ENCODE measurements around the gene PPP5C. TPM values are rescaled to one million over a fixed set of nuclear protein-coding genes. Genes with fewer than 3 reads are reported as not detected.
"Not testable (repeated sequence)": the region's sequence is repeated elsewhere in the genome, so short reads cannot be mapped to it uniquely, and the experiment has no call there.

PPP5C gene
- total RNA-seq, 1 donor from 2014 or later = 114 TPM

DNA sequence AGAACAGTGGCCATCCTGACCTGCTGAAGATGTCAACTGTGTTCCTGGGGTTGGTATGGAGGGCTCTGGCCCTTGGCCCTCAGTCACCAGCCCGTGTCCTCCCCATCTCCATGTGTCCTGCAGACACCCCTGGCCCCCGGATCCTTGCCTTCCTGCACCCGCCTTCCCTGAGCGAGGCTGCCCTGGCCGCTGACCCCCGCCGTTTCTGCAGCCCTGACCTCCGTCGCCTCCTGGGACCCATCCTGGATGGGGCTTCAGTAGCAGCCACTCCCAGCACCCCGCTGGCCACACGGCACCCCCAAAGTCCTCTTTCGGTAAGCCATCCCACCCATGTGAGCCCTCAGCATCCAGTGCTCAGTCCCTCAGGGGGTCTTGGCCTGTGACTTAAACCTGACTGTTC is 25.2 kb upstream of the PPP5C start:
- Mint-ChIP-seq H3K36me3 (ENCODE audit: low read depth) (peaks cover 15% of the 10 kb centered on the region), H3K9me3 (peaks cover 13% of the 10 kb centered on the region), H3K4me3 (no peak overlapping the region), H3K4me1 (no peaks in the 10 kb centered on the region), H3K27me3 (ENCODE audit: low read depth) (no peaks in the 10 kb centered on the region), H3K27ac (ENCODE audit: unreplicated experiment) (peak overlapping the region; percentile 43)
- TF ChIP-seq, protein P1, sequence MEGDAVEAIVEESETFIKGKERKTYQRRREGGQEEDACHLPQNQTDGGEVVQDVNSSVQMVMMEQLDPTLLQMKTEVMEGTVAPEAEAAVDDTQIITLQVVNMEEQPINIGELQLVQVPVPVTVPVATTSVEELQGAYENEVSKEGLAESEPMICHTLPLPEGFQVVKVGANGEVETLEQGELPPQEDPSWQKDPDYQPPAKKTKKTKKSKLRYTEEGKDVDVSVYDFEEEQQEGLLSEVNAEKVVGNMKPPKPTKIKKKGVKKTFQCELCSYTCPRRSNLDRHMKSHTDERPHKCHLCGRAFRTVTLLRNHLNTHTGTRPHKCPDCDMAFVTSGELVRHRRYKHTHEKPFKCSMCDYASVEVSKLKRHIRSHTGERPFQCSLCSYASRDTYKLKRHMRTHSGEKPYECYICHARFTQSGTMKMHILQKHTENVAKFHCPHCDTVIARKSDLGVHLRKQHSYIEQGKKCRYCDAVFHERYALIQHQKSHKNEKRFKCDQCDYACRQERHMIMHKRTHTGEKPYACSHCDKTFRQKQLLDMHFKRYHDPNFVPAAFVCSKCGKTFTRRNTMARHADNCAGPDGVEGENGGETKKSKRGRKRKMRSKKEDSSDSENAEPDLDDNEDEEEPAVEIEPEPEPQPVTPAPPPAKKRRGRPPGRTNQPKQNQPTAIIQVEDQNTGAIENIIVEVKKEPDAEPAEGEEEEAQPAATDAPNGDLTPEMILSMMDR (conservative IDR thresholded peaks at IDR 0.05) = no peak
- DNase-seq (ENCODE audit: low read depth, low spot score) = no peak

GRCh38 chr19:46323227-46323626 is 23.7 kb upstream of the PPP5C start:
- not testable (repeated sequence) for DNase-seq (ENCODE audit: low read depth, low spot score); H3K4me1 Mint-ChIP-seq; H3K27ac Mint-ChIP-seq (ENCODE audit: unreplicated experiment); H3K27me3 Mint-ChIP-seq (ENCODE audit: low read depth); H3K4me3 Mint-ChIP-seq
- peaks cover 14% of the 10 kb centered on the region for H3K9me3 Mint-ChIP-seq
- peaks cover 22% of the 10 kb centered on the region for H3K36me3 Mint-ChIP-seq (ENCODE audit: low read depth)

GRCh38 chr19:46324277-46324676 is 22.6 kb upstream of the PPP5C start:
- H3K4me1 Mint-ChIP-seq = no peaks in the 10 kb centered on the region
- TF ChIP-seq, protein P1 (conservative IDR thresholded peaks at IDR 0.05) = no peak
- H3K36me3 Mint-ChIP-seq (ENCODE audit: low read depth) = peaks cover 26% of the 10 kb centered on the region
- H3K27ac Mint-ChIP-seq (ENCODE audit: unreplicated experiment) = no peak overlapping the region
- H3K4me3 Mint-ChIP-seq = no peak overlapping the region
- no peaks in the 10 kb centered on the region for H3K27me3 Mint-ChIP-seq (ENCODE audit: low read depth)
- no peak for DNase-seq (ENCODE audit: low read depth, low spot score)
- H3K9me3 Mint-ChIP-seq = peaks cover 17% of the 10 kb centered on the region

DNA sequence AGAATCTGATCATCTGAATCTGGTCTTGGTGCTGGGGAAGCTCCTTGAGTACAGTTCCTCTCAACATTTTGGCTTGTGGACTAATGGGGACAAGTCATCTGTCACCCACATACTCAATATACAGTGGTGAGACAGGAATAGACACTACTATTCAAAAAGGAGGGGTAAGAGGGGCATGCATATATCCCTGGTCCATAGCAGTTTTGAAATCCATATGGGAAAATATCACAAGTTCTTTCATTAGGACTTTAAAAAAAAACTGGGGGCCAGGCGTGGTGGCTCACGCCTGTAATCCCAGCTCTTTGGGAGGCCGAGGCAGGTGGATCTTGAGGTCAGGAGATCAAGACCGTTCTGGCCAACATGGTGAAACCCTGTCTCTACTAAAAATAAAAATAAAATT is 20.3 kb upstream of the PPP5C start:
- no peak for DNase-seq (ENCODE audit: low read depth, low spot score)
- H3K27ac Mint-ChIP-seq (ENCODE audit: unreplicated experiment) = no peak overlapping the region
- H3K36me3 Mint-ChIP-seq (ENCODE audit: low read depth) = peaks cover 36% of the 10 kb centered on the region
- H3K4me3 Mint-ChIP-seq = no peak overlapping the region
- TF ChIP-seq, protein P1 (conservative IDR thresholded peaks at IDR 0.05) = no peak
- peaks cover 28% of the 10 kb centered on the region for H3K9me3 Mint-ChIP-seq
- H3K27me3 Mint-ChIP-seq (ENCODE audit: low read depth) = no peaks in the 10 kb centered on the region
- H3K4me1 Mint-ChIP-seq = no peaks in the 10 kb centered on the region

DNA sequence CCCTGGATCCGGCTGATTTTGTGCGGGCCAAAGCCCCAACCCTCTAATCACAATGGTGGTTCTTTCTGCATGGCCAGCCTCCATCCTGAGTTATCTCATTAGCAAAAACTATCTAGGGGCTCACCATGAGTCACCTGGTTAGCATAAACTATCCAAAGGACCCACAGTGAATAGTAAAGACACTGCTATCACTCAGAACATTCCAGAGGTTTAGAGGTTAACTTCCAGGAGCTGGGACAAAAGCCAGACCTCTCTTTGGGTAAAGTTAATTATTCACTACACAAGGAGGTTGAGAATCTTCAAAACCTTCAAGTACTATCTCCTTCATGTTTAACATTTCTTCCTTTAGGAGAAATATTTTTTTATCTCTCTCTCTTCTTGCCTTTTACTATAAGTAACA is 18.8 kb upstream of the PPP5C start:
- Mint-ChIP-seq H3K27ac (ENCODE audit: unreplicated experiment) (no peak overlapping the region), H3K27me3 (ENCODE audit: low read depth) (no peaks in the 10 kb centered on the region), H3K4me3 (no peak overlapping the region), H3K4me1 (no peaks in the 10 kb centered on the region), H3K9me3 (peaks cover 28% of the 10 kb centered on the region), H3K36me3 (ENCODE audit: low read depth) (peaks cover 36% of the 10 kb centered on the region)
- TF ChIP-seq, protein P1 (conservative IDR thresholded peaks at IDR 0.05) = no peak
- no peak for DNase-seq (ENCODE audit: low read depth, low spot score)

GRCh38 chr19:46330319-46330918 is 16.5 kb upstream of the PPP5C start:
- Mint-ChIP-seq H3K9me3 (peaks cover 23% of the 10 kb centered on the region), H3K27ac (ENCODE audit: unreplicated experiment) (no peak overlapping the region), H3K27me3 (ENCODE audit: low read depth) (no peaks in the 10 kb centered on the region), H3K4me1 (no peaks in the 10 kb centered on the region), H3K4me3 (no peak overlapping the region), H3K36me3 (ENCODE audit: low read depth) (peaks cover 33% of the 10 kb centered on the region)
- no peak for DNase-seq (ENCODE audit: low read depth, low spot score)
- TF ChIP-seq, protein P1 (conservative IDR thresholded peaks at IDR 0.05) = no peak

Measured in neural crest cell (in vitro differentiated cells).